HL-60/S4 (cell line): Measurements from ENCODE around the gene STOML2.

Source experiments
- in situ Hi-C: fragments of 300-500 bp; cut with MboI; formaldehyde crosslinking; loops from 2 replicates; pipeline ENCODE4 v1.14.3; 2022; ENCODE audit warnings: low sequenced_read_pairs

The STOML2 gene

DNA sequence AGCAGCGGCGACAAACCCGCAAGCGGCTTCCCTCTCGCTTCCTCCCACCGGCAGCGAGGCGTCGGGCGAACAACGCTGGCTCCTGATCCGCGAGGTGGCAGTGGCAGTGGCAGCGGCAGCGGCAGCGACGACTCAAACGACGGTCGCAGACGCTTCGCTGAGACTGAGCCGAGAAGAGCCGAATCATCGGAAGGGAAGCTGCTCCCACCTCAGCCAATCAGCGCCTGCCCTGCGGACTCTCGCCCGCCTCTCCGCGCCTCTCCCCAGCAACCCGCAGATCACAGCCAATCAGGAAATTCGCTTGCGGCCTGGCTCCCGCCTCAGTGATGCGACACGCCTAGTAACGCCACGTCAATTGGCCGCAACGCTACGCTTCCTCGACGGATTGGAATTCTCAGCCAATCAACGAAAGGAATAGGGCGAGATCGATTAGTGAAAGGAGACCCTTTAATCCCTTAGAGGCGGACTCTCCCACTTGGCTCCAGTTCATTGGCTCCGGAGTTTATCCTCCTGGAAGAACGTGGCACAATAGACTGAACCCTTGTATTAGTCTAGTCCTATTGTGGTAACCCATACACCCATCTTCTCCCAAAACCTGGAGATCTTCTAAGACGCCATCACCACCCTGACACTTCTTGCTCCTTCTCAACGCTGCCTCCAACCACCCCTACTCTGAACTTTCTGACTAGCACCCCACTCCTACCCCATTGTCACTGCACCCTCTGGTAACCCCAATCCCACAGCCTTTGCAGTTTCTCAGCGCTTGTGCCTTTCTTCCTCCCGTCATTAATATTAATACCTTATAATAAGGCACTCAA, 30.3 kb downstream of the STOML2 start, which contains the start of gene VCP:
Gene VCP, minus strand, starts transcription at position 165 of the 818 bp plus-strand sequence. CDS start 272 bp downstream, outside the sequence.
- in situ Hi-C loops = no loop called here

DNA sequence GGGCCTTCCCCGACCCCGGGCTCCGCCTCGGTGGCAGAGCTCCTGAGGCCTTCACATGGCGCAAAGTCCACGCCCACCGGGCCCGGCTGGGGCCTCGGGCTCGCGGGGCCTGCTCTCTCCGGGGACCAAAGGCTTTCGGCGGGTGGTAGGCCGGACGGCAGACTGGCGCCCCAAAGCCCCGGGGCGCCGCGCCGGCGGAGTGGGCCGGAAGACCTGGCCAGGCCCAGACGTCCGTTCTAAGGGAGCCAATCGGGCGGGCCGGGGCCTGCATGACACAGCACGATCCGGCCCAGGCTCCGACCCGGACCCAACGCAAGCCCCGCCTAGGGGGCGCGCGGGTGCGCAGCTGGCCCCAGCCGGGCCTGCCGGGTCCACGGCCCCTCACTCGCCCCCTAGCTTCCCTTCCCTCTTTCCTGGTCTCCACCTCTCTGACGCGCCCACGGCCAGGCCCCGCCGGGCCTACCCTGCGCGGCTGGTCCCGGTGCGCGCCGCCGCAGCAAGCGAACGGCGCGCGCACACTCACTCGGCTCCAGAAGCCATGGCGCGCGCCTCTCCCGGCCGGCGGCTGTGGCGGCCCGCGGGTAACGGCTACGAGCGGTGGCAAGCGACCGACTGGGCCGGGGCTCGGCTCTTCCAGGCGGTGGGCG, 31.0 kb downstream of the STOML2 start:
- in situ Hi-C loops = no loop called here

DNA sequence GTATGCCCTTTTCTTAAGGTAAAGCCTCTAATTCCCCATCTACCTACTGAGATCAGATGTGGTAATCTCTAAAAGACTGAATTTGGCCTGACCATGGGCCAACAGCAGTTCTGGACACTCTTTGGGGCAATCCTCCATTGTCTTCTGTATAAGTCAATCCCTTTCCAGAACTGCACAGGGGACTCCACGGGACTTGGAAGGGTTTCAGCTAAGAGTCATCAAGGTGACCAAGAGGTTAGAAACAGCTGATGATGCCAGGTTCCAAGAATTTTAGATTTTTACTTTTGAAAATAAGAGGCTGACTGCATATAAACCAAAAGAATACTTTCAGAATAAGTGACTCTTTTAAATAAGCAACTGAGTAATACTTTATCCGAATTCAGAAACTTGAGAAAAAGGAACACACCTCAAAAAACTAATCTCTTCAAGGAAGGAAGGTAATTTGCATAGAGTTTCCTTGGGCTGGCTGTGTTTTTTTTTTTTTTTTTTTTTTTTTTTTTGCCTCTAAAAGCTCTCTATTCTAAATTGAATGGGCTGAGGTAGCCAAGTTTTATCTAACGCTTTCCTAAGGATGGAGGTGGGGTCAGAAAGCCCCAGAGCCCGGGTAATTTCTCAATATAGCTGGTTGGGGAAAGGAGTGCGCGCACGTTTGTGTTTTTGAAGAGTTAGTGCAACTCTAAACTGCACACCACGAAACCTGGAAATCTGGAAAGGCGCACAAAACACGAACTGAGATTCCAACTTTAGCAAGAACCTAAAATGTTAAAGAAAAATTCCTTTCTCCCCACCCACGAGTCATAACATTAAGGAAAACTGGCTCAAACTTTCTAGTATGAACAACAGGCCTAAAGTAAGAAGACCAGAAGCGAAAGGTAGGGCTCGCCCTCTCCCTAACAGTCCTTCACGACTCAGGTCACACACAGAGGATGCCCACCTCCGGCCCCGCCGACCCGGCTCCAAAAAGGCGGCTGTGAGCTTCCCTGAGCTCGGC, 31.8 kb downstream of the STOML2 start:
- in situ Hi-C loops = no loop called here

DNA sequence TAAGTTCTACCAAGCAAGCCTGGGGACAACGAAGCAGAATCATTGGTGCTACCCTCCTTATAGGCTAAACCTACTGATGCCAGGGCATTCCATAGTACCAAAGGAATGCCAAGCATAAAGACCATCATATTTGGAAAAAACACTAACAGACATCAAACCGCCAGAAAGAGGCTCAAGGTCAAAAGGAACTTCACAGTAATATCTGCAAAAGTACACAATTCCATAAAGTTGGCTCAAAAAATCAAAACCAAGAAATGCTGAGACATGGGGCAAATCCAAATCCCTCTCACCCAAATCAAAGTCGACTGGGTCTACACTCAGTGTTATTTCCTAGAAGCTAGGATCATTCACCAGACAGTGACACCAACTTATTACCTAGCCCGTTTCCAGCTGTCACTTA, 33.9 kb downstream of the STOML2 start:
- in situ Hi-C loops = no loop called here

DNA sequence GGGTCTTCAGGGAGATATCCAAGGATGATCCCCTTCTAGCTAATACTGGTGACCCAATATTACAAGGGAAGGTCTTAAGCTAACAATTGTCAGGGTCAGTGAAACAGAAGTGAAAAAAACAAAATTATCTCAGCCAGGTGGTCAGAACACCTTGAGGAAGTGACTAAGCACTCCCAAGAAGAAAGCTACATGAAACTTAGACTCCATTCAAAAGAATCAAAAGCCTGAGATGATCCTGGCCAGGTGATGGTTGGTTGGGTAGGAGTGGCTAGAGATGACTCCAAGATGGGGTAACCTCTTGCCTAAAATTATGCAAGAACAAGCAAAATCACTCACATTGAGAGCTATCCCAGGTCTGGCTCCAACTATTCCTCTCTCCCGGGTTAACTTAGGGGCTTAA, 35.9 kb downstream of the STOML2 start:
- in situ Hi-C loops = no loop called here

DNA sequence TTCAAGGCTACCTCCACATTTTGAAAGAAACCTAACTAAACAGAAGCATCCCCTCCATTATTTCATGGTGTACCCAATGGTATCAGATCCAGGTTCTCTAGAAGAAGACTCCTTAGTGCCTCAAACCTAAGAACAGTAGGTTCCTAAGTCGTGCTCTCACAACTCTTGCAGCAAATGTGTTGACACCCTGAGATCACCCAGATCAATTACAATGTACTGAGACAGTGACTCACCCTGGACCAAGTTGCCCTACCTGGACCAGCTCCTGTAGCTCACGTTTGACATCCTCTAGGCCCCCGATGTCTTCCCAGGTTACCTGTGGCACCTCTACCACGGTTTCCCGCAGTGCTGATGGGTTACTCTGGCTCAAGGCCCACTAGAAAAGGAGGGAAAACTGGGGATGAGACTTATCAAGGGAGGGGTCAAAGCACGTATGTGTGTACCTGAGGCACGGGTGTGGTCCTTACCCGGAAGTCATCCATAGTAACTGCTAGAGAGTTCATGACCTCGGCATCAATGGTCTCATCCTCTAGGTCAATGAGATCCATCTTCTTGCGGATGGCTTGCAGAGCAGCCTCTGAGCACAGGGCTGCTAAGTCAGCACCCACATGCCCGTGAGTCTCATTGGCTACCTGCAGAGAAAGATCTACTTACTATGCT, 42.3 kb downstream of the STOML2 start:
- in situ Hi-C loops = no loop called here

DNA sequence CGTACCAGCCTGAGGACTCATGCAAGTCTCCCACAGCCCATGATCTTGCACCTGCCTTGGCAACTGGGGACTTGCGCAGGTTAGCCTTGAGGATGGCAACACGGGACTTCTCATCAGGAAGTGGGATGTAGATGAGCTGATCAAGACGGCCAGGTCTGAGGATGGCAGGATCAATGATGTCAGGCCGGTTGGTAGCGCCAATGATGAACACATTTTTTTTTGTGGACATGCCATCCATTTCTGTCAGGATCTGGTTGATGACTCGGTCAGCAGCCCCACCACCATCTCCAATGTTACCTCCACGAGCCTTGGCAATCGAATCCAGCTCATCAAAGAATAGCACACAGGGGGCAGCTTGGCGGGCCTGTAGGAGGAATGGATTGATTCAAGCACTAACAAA, 43.5 kb downstream of the STOML2 start:
- in situ Hi-C loops = no loop called here

DNA sequence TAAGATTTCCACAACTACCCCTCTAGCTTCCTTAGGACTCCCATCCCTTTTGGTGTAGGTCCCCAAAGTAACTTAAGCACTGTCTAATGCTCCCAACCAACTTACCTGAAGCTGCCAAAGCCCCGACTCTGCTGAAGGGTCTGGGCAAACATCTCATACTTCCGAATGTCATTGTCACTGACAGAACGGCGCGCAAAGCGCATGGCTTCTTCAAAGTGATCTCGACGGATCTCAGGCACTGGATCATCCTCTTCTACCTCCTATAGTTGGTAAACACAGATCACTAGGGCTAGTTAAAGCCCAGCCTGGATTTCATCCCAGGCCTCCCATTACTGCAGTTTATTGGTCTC, 45.7 kb downstream of the STOML2 start:
- in situ Hi-C loops = no loop called here

DNA sequence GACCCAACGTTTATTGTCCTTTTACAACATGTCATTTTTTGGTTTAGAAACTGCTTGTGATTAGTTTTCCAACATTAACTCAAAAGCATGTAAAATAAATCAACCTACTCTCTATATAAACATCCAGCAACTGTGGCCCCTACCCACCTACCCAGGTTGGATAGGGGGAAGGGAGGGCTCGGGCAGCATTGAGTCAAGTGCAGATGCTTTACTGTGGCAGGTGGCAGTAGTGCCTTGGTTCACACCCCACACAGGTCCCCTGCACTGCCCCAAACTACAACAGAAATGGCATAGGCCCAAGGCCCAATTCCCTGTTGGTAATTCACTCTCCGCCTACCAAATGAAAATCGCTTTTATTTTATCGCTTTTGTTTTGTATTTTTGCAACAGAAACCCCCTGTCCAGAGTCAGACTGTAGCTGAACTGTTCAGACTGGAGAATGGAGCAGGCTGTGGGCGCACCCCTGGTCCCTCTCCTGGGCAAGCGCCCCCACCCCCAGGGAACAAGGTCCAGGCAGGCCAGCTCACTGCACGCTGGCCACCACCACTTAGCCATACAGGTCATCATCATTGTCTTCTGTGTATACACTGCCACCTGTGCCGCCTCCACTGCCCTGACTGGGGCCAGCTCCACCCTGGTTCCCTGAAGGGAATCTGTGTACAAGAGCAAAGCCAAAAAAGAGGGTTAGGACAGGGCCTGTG, 46.2 kb downstream of the STOML2 start:
- in situ Hi-C loops = no loop called here

DNA sequence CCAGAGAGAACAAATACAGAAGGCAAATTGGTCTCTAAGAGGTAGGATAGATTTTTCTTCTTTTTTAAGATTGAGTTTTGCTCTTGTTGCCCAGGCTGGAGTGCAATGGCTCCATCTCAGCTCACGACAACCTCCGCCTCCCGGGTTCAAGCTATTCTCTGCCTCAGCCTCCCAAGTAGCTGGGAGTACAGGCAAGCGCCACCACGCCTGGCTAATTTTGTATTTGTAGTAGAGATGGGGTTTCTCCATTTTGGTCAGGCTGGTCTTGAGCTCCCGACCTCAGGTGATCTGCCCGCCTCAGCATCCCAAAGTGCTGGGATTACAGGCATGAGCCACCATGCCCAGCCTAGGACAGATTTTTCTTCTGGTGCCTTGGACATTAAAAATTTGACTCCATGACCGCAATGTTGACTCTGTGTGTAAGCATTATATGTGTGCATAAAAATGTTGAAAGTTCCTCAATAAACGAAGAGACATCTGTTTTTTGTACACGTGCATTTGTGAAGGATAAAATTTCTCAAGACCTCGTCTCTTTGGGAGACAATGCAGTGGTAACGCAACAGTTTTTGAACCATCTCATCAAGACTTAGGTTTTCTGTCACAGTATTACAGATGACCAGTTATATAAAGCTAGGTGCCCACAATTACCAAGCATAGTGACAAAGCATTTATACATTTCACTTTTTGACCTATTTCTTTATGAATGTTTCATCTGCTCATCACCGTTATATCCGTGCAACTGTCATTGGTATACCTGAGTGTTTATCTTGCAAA, 47.9 kb downstream of the STOML2 start:
- in situ Hi-C loops = no loop called here

DNA sequence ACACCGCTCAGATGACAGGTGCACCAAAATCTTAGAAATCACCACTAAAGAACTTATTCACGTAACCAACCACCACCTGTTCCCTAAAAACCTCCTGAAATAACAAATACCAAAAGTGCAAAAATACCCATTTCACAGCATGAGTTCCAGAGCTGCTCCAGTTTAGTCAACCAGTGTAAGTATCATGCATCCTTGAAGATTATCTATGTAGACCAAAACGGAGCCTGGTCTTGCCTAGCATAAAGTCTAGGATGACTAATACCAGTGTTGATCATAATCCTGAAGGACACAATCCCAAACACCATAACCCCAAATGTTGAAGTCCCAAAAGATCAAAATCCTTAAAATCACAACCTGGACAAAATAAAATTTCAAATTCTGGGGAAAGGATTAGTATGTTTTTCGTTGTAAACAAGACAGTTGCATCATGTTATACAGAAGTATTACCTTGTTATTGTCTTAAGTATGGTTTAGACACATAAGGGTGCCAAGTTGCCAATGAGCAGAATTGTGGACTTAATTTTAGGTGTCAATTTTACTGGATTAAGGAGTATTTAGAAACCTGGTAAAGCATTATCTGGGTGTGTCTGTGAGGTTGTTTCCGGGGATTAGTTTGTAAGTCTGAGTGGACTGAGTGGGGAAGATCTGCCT, 48.6 kb downstream of the STOML2 start:
- in situ Hi-C loops = no loop called here

DNA sequence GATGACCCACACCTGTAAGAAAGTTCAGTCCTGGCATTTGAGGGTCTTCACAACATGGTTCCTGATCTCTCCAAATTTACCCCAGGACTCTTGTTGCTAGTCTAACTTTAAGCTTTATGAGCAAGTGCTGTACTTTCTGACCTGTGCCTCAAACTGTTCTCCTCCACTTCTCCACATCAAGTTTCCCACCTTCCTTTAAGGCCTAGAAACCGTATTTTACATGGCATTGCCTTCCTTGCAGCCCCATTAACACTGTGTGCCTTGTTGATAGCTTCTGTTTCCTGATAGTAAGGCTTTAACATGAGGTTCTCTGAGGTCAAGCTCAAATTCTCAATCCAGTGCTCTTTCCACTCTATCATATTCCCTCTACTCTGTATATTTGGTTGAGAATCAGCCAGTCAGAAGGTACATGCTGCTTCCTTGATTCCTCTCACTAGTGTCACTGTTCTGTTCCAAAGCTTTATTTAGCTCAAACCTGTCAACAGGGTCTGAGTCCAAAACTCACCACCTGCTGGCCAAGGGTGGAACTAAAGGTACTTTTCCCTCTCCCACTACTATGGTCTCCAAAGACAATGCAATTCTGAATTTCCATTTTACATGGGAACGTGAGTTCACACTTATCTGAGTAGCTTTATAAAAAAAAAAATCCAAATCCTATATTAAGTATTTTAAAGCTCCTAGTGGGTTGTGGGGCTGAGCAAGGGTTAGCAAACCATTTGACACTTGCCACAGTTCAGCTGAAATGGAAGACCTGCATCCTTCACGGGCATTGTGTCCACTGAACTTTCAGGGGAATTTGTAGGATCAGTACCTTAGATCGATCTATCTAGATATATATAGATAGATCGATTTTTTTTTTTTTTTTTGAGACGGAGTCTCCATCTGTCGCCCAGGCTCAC, 51.6 kb downstream of the STOML2 start:
- in situ Hi-C loops = no loop called here
